Esophagus muscularis mucosa (tissue), 3 donors: ENCODE data around the gene GYPC.

ENCODE experiments used
- CTCF ChIP-seq, 3 experiments: fragments of 200-600 bp in 2 of 3; fragments of 450-650 bp in 1 of 3; sonication (generic) in 2 of 3; IDR thresholded peaks; one replicate each; pipeline ENCODE4 v1.5.1; 2017 to 2019; ENCODE audit warnings: antibody characterized with exemption in 3 of 3, mild to moderate bottlenecking in 2 of 3, moderate library complexity in 1 of 3
- POLR2A ChIP-seq: fragments of 450-650 bp; IDR thresholded peaks from one replicate; pipeline ENCODE4 v1.6.1; 2017; ENCODE audit warnings: antibody characterized with exemption, moderate library complexity, mild to moderate bottlenecking, low read depth

- TF ChIP-seq CTCF (IDR thresholded peaks at IDR 0.05), result no peak
- no peak for TF ChIP-seq POLR2A
Measured at GRCh38 chr2:126642031-126642430, 13.9 kb upstream of the GYPC start.
